Superior temporal gyrus (tissue), 1 donor: ENCODE measurements around the gene UMOD.

Experiments used
- DNase-seq: peaks from one replicate; pipeline ENCODE4 v3.0.0-alpha.2; 2016; ENCODE audit errors: extremely low spot score

The UMOD gene

DNA sequence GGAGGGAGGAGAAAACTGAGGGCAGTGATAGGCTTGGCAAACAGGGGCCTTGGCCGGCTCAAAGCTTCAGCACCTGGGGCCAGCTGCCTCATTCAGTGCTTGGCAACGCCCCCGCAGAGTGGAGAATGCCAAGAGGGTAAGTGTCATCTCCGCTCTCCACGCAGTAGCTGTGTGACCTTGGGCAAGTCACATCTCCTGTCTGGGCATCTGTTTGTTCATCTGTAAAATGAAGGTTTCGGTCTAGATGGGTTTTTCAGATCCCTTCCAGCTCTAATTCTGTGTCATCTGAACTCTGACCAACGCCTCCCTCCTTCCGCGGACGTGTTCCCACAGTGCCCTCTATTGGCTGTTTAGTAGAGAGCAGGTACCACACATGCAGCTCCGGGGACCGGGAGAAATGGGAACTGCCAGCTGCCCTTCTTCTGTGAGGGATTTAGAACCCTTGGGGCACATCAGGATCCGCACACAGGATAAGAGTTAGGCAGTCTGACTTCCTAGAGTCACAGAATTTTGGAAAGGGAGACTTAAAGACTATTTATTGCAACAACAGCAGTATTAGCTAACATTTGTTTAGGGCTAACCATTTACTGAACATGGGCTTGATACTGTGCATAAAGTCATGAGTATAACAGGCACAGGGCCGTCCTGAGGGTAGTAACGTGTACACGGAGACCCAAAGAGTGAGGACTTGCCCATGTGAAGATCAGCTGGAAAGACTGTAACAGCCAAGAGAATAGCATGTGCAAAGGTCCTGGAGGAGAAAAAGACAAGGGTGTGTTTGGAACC is 52.0 kb downstream of the UMOD start:
- peak; percentile 71 for DNase-seq

DNA sequence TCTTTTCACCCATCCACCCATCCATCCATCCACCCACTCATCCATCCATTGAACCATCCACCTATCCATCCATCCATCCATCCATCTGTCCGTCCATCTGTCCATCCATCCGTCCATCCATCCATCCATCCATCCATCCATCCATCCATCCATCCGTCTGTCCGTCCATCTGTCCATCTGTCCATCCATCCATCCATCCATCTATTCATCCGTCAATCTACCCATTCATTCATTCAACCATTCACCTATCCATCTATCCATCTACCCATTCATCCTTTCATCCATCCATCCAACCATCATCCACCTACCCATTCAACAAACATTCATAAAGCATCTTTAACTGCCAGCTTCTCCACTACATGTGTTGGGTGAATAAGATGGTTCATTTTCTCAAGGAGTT is 54.1 kb downstream of the UMOD start:
- DNase-seq, result no peak

DNA sequence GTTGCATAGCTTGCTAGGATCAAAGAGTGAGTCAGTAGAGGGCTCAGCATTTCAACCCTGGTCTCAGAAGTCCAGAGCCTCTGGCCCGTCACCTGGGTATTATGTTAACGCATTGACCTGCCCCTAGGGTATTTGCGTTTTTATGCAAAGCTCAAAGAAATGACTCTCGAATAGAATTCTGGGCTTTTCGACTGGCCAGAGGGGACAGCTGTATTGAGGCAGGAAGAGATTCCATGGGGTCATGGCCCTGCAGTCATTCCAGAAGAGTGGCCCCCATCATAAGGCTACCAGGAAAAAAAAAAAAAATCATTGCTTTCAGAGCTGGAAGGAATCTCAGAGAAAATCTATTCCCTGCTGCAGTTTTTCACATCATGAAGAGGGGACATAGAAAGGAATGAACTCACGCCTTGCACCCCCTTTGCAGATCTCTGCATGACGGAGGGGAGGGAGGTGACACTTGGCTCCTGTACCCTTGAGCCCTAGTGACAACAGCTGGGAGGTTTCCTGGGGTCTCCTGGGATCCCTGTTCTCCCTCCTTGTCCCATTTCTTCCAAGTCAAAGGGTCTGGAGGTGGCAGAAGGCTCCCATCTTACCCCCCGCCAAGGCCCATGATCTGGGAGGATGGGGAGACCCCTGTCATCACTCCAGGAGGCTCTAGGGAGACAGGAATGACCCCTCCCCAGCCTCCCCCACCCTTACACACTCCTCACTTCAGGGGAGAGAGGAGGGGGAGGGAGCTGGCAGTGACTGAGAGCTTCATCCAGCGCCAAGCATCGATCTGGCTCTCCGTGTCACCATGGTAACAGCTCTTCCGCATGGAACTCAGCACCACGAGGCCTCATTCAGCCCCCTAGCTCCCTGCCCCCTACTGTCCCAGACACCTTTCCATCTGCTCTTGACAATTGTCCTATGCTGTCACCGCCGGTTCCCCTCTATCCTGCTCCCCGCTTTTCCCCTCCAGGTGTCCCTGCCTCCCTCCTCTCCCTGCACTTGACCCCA is 61.0 kb downstream of the UMOD start:
- no peak for DNase-seq

DNA sequence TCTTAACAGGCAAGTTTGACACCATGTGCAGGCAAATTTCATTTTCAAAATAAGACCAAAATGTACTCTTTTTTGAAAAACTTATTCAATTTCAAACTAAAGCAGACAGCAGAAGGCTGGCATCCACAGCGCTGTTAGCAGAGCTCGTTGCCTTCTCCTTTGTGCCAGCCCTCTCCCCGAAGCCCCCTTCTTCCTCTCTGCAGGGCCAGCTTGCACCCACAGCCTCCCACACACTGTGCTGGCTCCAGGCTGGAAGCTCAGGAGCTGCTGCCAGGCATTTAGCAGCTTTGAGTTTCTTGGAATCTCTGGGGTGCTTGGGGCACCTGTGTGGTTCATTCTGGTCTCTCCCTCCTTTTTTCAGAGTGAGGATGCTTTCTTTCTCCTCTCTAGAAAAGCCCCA is 62.9 kb downstream of the UMOD start:
- no peak for DNase-seq

DNA sequence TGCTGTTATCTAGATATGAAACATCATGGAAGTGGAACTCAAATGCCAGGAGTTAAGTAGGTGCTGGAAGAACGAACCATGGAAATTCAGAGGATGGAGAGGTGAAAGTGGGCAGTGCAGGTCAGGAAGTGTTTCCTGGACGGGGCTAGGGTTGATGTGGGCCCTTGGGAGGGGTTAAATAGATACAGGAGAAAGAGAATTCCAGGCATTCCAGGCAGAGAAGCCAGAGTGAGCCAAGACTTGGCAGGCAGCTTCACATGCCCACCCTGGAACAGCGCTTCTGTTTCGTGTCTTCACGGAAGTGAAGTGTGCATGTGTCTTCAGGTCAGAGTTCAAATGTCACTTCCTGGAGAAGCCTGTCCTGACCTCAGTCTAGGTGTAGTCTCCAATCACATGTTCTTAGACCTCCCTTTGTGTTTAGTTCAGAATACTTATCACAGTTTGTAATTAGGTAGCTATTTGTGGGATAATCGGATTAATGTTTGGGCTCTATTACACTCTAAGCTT is 66.5 kb downstream of the UMOD start:
- no peak for DNase-seq
